IMR-90 (cell line): ENCODE measurements around the gene FKBP6. TPM values are rescaled to one million over a fixed set of nuclear protein-coding genes. Genes with fewer than 3 reads are reported as not detected.

Source experiments
- ATAC-seq: fragments of 200-7000 bp; cut with Tn5 transposase; 2 replicates; pipeline ENCODE4 v1.9.1; 2020; ENCODE audit warnings: low read depth, mild to moderate bottlenecking, moderate library complexity
- BruUV-seq: library from RNA; stranded (reverse); fragments of 400-500 nt; replicated peaks from 2 replicates; lab custom pipeline; 2021; lab: Mats Ljungman, UMichigan
- CTCF ChIA-PET: fragments of 300-600 bp; formaldehyde crosslinking; extraction: SDS; loops from one replicate; lab custom pipeline; 2021; ENCODE audit warnings: antibody characterized with exemption; lab: Yijun Ruan, JAX
- POLR2A ChIA-PET: fragments of 300-600 bp; sonication (Branson Sonifier 250); formaldehyde crosslinking; loops from one replicate; lab custom pipeline; 2022; ENCODE audit warnings: antibody characterized with exemption; ENCODE audit not compliant: unreplicated experiment; lab: Charles Lee
- DNase-seq: peaks from one replicate; pipeline ENCODE4 v3.0.0; 2013
- H2AFZ ChIP-seq: replicated peaks from 2 replicates; pipeline ENCODE3; 2013; ENCODE audit warnings: low read length, mild to moderate bottlenecking; ENCODE audit not compliant: poor library complexity
- H2AK5ac ChIP-seq: 2 replicates; pipeline ENCODE4 v1.6.1; 2013; ENCODE audit warnings: low read depth, low read length, inconsistent platforms
- H2AK9ac ChIP-seq: replicated peaks from 2 replicates; pipeline ENCODE3; 2013; ENCODE audit warnings: mild to moderate bottlenecking, low read depth, low read length, moderate library complexity; ENCODE audit not compliant: poor library complexity
- H2BK120ac ChIP-seq: 2 replicates; pipeline ENCODE4 v1.6.1; 2013; ENCODE audit warnings: low read depth, low read length, inconsistent platforms
- H2BK15ac ChIP-seq: 3 replicates; pipeline ENCODE4 v1.6.1; 2013; ENCODE audit warnings: low read depth, low read length, inconsistent platforms
- H2BK20ac ChIP-seq: 2 replicates; pipeline ENCODE4 v1.6.1; 2013; ENCODE audit warnings: low read depth, mild to moderate bottlenecking, inconsistent platforms, low read length, moderate library complexity
- H2BK5ac ChIP-seq: 2 replicates; pipeline ENCODE4 v1.6.1; 2013; ENCODE audit warnings: mild to moderate bottlenecking, low read depth, low read length, inconsistent platforms; ENCODE audit not compliant: poor library complexity, severe bottlenecking
- H3K14ac ChIP-seq: replicated peaks from 2 replicates; pipeline ENCODE4 v1.6.1; 2013; ENCODE audit warnings: low read depth, low read length, inconsistent platforms
- H3K18ac ChIP-seq: 2 replicates; pipeline ENCODE4 v1.6.1; 2013; ENCODE audit warnings: low read depth, low read length, control low read depth
- H3K23ac ChIP-seq: 2 replicates; pipeline ENCODE4 v1.6.1; 2013; ENCODE audit warnings: low read depth, low read length, inconsistent platforms
- H3K27ac ChIP-seq: 2 replicates; pipeline ENCODE4 v1.5.1; 2013; ENCODE audit warnings: mild to moderate bottlenecking, control low read depth, low read length; ENCODE audit not compliant: insufficient read depth
- H3K27me3 ChIP-seq: 2 replicates; pipeline ENCODE4 v1.6.1; 2013; ENCODE audit warnings: low read length; ENCODE audit not compliant: control insufficient read depth, insufficient read depth
- H3K36me3 ChIP-seq: 2 replicates; pipeline ENCODE4 v1.6.1; 2013; ENCODE audit warnings: low read length, mixed read lengths; ENCODE audit not compliant: control insufficient read depth, insufficient read depth
- H3K4ac ChIP-seq: 2 replicates; pipeline ENCODE4 v1.6.1; 2013; ENCODE audit warnings: low read depth, low read length, inconsistent platforms
- H3K4me1 ChIP-seq: 2 replicates; pipeline ENCODE4 v1.6.1; 2013; ENCODE audit warnings: low read length, mixed read lengths; ENCODE audit not compliant: control insufficient read depth, insufficient read depth
- H3K4me2 ChIP-seq: 2 replicates; pipeline ENCODE4 v1.6.1; 2013; ENCODE audit warnings: low read depth, mild to moderate bottlenecking, control low read depth, low read length, moderate library complexity
- H3K4me3 ChIP-seq: 2 replicates; pipeline ENCODE4 v1.5.1; 2013; ENCODE audit warnings: low read depth, mild to moderate bottlenecking, control low read depth, low read length, moderate library complexity; ENCODE audit not compliant: insufficient read depth
- H3K56ac ChIP-seq: 2 replicates; pipeline ENCODE4 v1.6.1; 2013; ENCODE audit warnings: low read length, inconsistent platforms; ENCODE audit not compliant: insufficient read depth; ENCODE audit errors: extremely low read depth
- H3K79me1 ChIP-seq, 2 experiments: 2 replicates each; pipeline ENCODE4 v1.6.1; 2013; ENCODE audit warnings: low read length in 2 of 2, inconsistent platforms in 1 of 2, low read depth in 1 of 2
- H3K9ac ChIP-seq: 2 replicates; pipeline ENCODE4 v1.6.1; 2013; ENCODE audit warnings: low read depth, low read length, control low read depth
- H3K9me1 ChIP-seq: 2 replicates; pipeline ENCODE4 v1.6.1; 2013; ENCODE audit warnings: low read length, inconsistent platforms; ENCODE audit not compliant: insufficient read depth
- H3K9me3 ChIP-seq: 2 replicates; pipeline ENCODE4 v1.6.1; 2013; ENCODE audit warnings: low read length; ENCODE audit not compliant: control insufficient read depth, insufficient read depth
- H4K20me1 ChIP-seq: 2 replicates; pipeline ENCODE4 v1.6.1; 2013; ENCODE audit warnings: low read length, inconsistent platforms; ENCODE audit not compliant: insufficient read depth
- H4K5ac ChIP-seq: 2 replicates; pipeline ENCODE4 v1.6.1; 2013; ENCODE audit warnings: mild to moderate bottlenecking, low read depth, low read length, control low read depth
- H4K8ac ChIP-seq, 2 experiments: 2 replicates each; pipeline ENCODE4 v1.6.1; 2013; ENCODE audit warnings: low read depth in 2 of 2, low read length in 2 of 2, control low read depth in 1 of 2, inconsistent platforms in 1 of 2
- H4K91ac ChIP-seq: 2 replicates; pipeline ENCODE4 v1.6.1; 2013; ENCODE audit warnings: low read depth, low read length, inconsistent platforms; ENCODE audit not compliant: insufficient read depth
- ELK1 ChIP-seq: fragments of 150-350 bp; IDR thresholded peaks from 2 replicates; pipeline ENCODE4 v1.6.1; 2016; ENCODE audit warnings: low read depth, mild to moderate bottlenecking, low read length, moderate library complexity, borderline replicate concordance
- FOS ChIP-seq: fragments of 150-350 bp; IDR thresholded peaks from 2 replicates; pipeline ENCODE4 v1.6.1; 2016; ENCODE audit warnings: low read depth, low read length
- MAFK ChIP-seq: IDR thresholded peaks from 2 replicates; pipeline ENCODE4 v1.6.1; 2012; ENCODE audit warnings: low read depth, low read length, improper control_type of control experiment
- MAZ ChIP-seq: IDR thresholded peaks from 2 replicates; pipeline ENCODE4 v1.6.1; 2012; ENCODE audit warnings: low read depth, mild to moderate bottlenecking, low read length, improper control_type of control experiment, moderate library complexity, borderline replicate concordance
- MXI1 ChIP-seq: IDR thresholded peaks from 2 replicates; pipeline ENCODE4 v1.6.1; 2012; ENCODE audit warnings: low read depth, mild to moderate bottlenecking, low read length, moderate library complexity, borderline replicate concordance
- POLR2A ChIP-seq: IDR thresholded peaks from 2 replicates; pipeline ENCODE4 v1.6.1; 2012; ENCODE audit warnings: mild to moderate bottlenecking, low read depth, low read length
- RAD21 ChIP-seq: IDR thresholded peaks from 2 replicates; pipeline ENCODE4 v1.6.1; 2012; ENCODE audit warnings: low read length, improper control_type of control experiment
- RCOR1 ChIP-seq: IDR thresholded peaks from 2 replicates; pipeline ENCODE4 v1.6.1; 2012; ENCODE audit warnings: mild to moderate bottlenecking, low read length, improper control_type of control experiment; ENCODE audit not compliant: insufficient replicate concordance
- RFX5 ChIP-seq: IDR thresholded peaks from 2 replicates; pipeline ENCODE4 v1.8.0; 2012; ENCODE audit warnings: low read depth, mild to moderate bottlenecking, low read length, moderate library complexity
- SMC3 ChIP-seq: fragments of 150-350 bp; IDR thresholded peaks from 2 replicates; pipeline ENCODE4 v1.6.1; 2016; ENCODE audit warnings: low read depth, mild to moderate bottlenecking, antibody characterized with exemption, low read length, moderate library complexity
- USF2 ChIP-seq: fragments of 150-350 bp; IDR thresholded peaks from 2 replicates; pipeline ENCODE4 v1.6.1; 2017; ENCODE audit warnings: mild to moderate bottlenecking, antibody characterized with exemption, low read length, low read depth
- WGBS, 2 experiments: methylation state at CpG; one replicate each; pipeline versions ENCODE4 v1.1.5 to v1.1.7; 2013; ENCODE audit warnings: missing lambda C conversion rate in 2 of 2; ENCODE audit not compliant: insufficient read length in 1 of 2; ENCODE audit errors: extremely low coverage in 2 of 2; 5-methylcytosine and 5-hydroxymethylcytosine counted together
- dilution Hi-C: fragments of 300-500 bp; cut with HindIII; formaldehyde crosslinking; loops from one replicate; pipeline ENCODE4 v1.14.3; 2018; ENCODE audit warnings: low sequenced_read_pairs; ENCODE audit not compliant: unreplicated experiment
- in situ Hi-C: fragments of 300-500 bp; cut with MboI; formaldehyde crosslinking; loops from 3 replicates; pipeline ENCODE4 v1.14.3; 2019; ENCODE audit warnings: low sequenced_read_pairs, inconsistent platforms, mixed read lengths
- intact Hi-C: fragments of 100-400 bp; cut with micrococcal nuclease; formaldehyde crosslinking; loops from 2 replicates; pipeline ENCODE4 v1.10.0; 2022
- polyA plus RNA-seq, 3 experiments: library from polyadenylated mRNA; depleted of rRNA; stranded (reverse); fragments of >200 nt; gene quantifications; 2 replicates each; pipeline ENCODE4 v1.2.3, GENCODE V29; 2012; ENCODE audit warnings: low replicate concordance in 1 of 3
- total RNA-seq: library from RNA; depleted of rRNA; stranded (reverse); fragments of >200 nt; gene quantifications from 2 replicates; pipeline ENCODE4 v1.2.3, GENCODE V29; 2012

FKBP6 gene
- total and polyA plus RNA-seq, 2 of the 4 experiments (the other 2 are of a cell fraction) = not detected

- H3K9me3 ChIP-seq = no peaks in the 10 kb centered on the region
- no peak overlapping the region for H4K8ac ChIP-seq
- ATAC-seq (no peak), DNase-seq (no peak)
- H3K4me2 ChIP-seq = no peak overlapping the region
- no peak overlapping the region for H3K9ac ChIP-seq
- dilution Hi-C loops = no loop called here
- H3K4me1 ChIP-seq = peaks cover 5% of the 10 kb centered on the region
- no peak overlapping the region for H3K27ac ChIP-seq
- no peak overlapping the region for H2AK5ac ChIP-seq
- no peak overlapping the region for H4K91ac ChIP-seq
- H3K36me3 ChIP-seq = no peaks in the 10 kb centered on the region
- H2BK5ac ChIP-seq = no peak overlapping the region
- H3K14ac ChIP-seq = no peak overlapping the region
- no peak overlapping the region for H3K23ac ChIP-seq
- intact Hi-C loops = no loop called here
- no peak overlapping the region for H2BK20ac ChIP-seq
- H3K4me3 ChIP-seq = no peak overlapping the region
- no peaks in the 10 kb centered on the region for H3K79me1 ChIP-seq
- H3K9me1 ChIP-seq = 0 out of 2 replicates have a peak, but pooled peaks cover 3% of the 10 kb centered on the region
- H3K56ac ChIP-seq = no peak overlapping the region
- H2AFZ ChIP-seq = no peak overlapping the region
- in situ Hi-C loops = no loop called here
- WGBS, 2 experiments = 60% methylated on average over 1 of the region's 4 CpGs; no CpG with 5 or more reads in 1 of the 2 experiments
- no peak overlapping the region for H3K18ac ChIP-seq
- no peak overlapping the region for H4K5ac ChIP-seq
- ChIA-PET CTCF (no interaction called here), POLR2A (interaction anchor here (0.6 kb wide), 1 partner anchor 388 kb away, joined by 3 read pairs; no protein-coding TSS in a partner anchor)
- H4K20me1 ChIP-seq = no peaks in the 10 kb centered on the region
- H2BK15ac ChIP-seq = no peak overlapping the region
- no peak overlapping the region for H2AK9ac ChIP-seq
- H3K4ac ChIP-seq = no peak overlapping the region
- H3K27me3 ChIP-seq = peaks cover 13% of the 10 kb centered on the region
- no peak for TF ChIP-seq MAFK
- no peak for TF ChIP-seq USF2
- no peak for TF ChIP-seq FOS
- no peak for TF ChIP-seq ELK1
- TF ChIP-seq POLR2A = no peak
- TF ChIP-seq RFX5 = no peak
- no peak for TF ChIP-seq SMC3
- no peak for TF ChIP-seq RAD21
- no peak for TF ChIP-seq RCOR1
- TF ChIP-seq MAZ = no peak
- TF ChIP-seq MXI1 = no peak
- no peak overlapping the region for H2BK120ac ChIP-seq
- no TSS peak for BruUV-seq
Measured at GRCh38 chr7:73345538-73345937, 17.6 kb downstream of the FKBP6 start.
